GM23338 (cell line): ENCODE data around the gene CACNA2D1. TPM values are rescaled to one million over a fixed set of nuclear protein-coding genes. Genes with fewer than 3 reads are reported as not detected.

Source experiments
- ATAC-seq: fragments of 200-7000 bp; cut with Tn5 transposase; 3 replicates; pipeline ENCODE4 v1.9.1; 2020
- DNase-seq: peaks from one replicate; pipeline ENCODE4 v3.0.0-alpha.2; 2015; ENCODE audit warnings: low spot score
- H2AFZ ChIP-seq: fragments of 200-600 bp; sonication (generic); 2 replicates; pipeline ENCODE4 v1.8.0; 2016; ENCODE audit warnings: antibody characterized with exemption, mild to moderate bottlenecking, moderate library complexity
- H3F3A ChIP-seq: fragments of 200-600 bp; sonication (generic); replicated peaks from 2 replicates; pipeline ENCODE4 v1.8.0; 2017; ENCODE audit warnings: antibody characterized with exemption, mixed run types, low read depth
- H3K27ac ChIP-seq: fragments of 200-600 bp; sonication (generic); 2 replicates; pipeline ENCODE4 v1.6.1; 2016; ENCODE audit warnings: low read depth
- H3K27me3 ChIP-seq: fragments of 200-600 bp; sonication (generic); 2 replicates; pipeline ENCODE4 v1.8.0; 2016; ENCODE audit warnings: mild to moderate bottlenecking, mixed run types, moderate library complexity; ENCODE audit not compliant: insufficient read depth
- H3K36me3 ChIP-seq: fragments of 200-600 bp; sonication (generic); 2 replicates; pipeline ENCODE4 v1.8.0; 2016; ENCODE audit warnings: mild to moderate bottlenecking; ENCODE audit not compliant: insufficient read depth
- H3K4me1 ChIP-seq: fragments of 200-600 bp; sonication (generic); 2 replicates; pipeline ENCODE4 v1.8.0; 2016; ENCODE audit warnings: mild to moderate bottlenecking, moderate library complexity; ENCODE audit not compliant: insufficient read depth
- H3K4me2 ChIP-seq: fragments of 200-600 bp; sonication (generic); 2 replicates; pipeline ENCODE4 v1.7.1; 2017; ENCODE audit warnings: mixed run types
- H3K4me3 ChIP-seq: fragments of 200-600 bp; sonication (generic); 2 replicates; pipeline ENCODE4 v1.6.1; 2016; ENCODE audit warnings: mixed run types
- H3K79me2 ChIP-seq: fragments of 200-600 bp; sonication (generic); replicated peaks from 2 replicates; pipeline ENCODE4 v1.8.0; 2017; ENCODE audit warnings: mild to moderate bottlenecking; ENCODE audit not compliant: insufficient read depth
- H3K9me2 ChIP-seq: fragments of 200-600 bp; sonication (generic); 2 replicates; pipeline ENCODE4 v1.8.0; 2017; ENCODE audit not compliant: insufficient read depth
- H4K20me1 ChIP-seq: fragments of 200-600 bp; sonication (generic); replicated peaks from 2 replicates; pipeline ENCODE4 v1.8.0; 2017; ENCODE audit warnings: mild to moderate bottlenecking; ENCODE audit not compliant: insufficient read depth
- H3K27ac Mint-ChIP-seq: 2 replicates; pipeline ENCODE4 v1.8.0; 2020; ENCODE audit warnings: inconsistent platforms, mild to moderate bottlenecking, moderate library complexity, mixed read lengths
- H3K27me3 Mint-ChIP-seq: 3 replicates; pipeline ENCODE4 v1.8.0; 2022; ENCODE audit warnings: low read depth, mild to moderate bottlenecking, moderate library complexity, mixed read lengths, inconsistent platforms; ENCODE audit not compliant: insufficient read depth, poor library complexity
- H3K36me3 Mint-ChIP-seq: 3 replicates; pipeline ENCODE4 v1.8.0; 2021; ENCODE audit warnings: low read depth, mild to moderate bottlenecking, inconsistent platforms, moderate library complexity, mixed read lengths
- H3K4me1 Mint-ChIP-seq: 3 replicates; pipeline ENCODE4 v1.8.0; 2020; ENCODE audit warnings: mild to moderate bottlenecking, inconsistent platforms, mixed read lengths
- H3K4me3 Mint-ChIP-seq: 3 replicates; pipeline ENCODE4 v1.8.0; 2021; ENCODE audit warnings: moderate library complexity, mild to moderate bottlenecking, inconsistent platforms, mixed read lengths
- H3K9me3 Mint-ChIP-seq: 3 replicates; pipeline ENCODE4 v1.8.0; 2020; ENCODE audit warnings: moderate library complexity, mild to moderate bottlenecking, inconsistent platforms, mixed read lengths
- CREB1 ChIP-seq: fragments of 250-450 bp; sonication (Bioruptor Pico); IDR thresholded peaks from 2 replicates; pipeline ENCODE4 v1.5.0; 2020; ENCODE audit warnings: low read depth, mild to moderate bottlenecking, moderate library complexity
- NANOG ChIP-seq: IDR thresholded peaks from 2 replicates; pipeline ENCODE4 v1.6.1; 2016; ENCODE audit warnings: antibody characterized with exemption, borderline replicate concordance
- POLR2AphosphoS5 ChIP-seq: IDR thresholded peaks from 2 replicates; pipeline ENCODE4 v1.6.1; 2016; ENCODE audit warnings: antibody characterized with exemption, low read depth
- STAT1 ChIP-seq: IDR thresholded peaks from one replicate; pipeline ENCODE4 v1.6.1; 2016; ENCODE audit warnings: antibody characterized with exemption; ENCODE audit not compliant: unreplicated experiment
- ZNF114 ChIP-seq: fragments of 250-450 bp; sonication (Bioruptor Pico); IDR thresholded peaks from 2 replicates; pipeline ENCODE4 v1.5.0; 2020; ENCODE audit warnings: mild to moderate bottlenecking, moderate library complexity
- polyA plus RNA-seq: library from polyadenylated mRNA; unstranded; fragments of >200 nt; fragmentation: Nextera tagmentation; extraction: Ambion mirVana; gene quantifications from 2 replicates; pipeline ENCODE4 v1.2.1, GENCODE V29; 2016
- total RNA-seq: library from RNA; depleted of rRNA; stranded (reverse); fragments of >200 nt; shearing (Covaris generic); gene quantifications from 2 replicates; pipeline ENCODE4 v1.2.3, GENCODE V29; 2014
- TF ChIP-seq, protein P1 (sequence below): IDR thresholded peaks from one replicate; pipeline ENCODE4 v1.6.1; 2018; ENCODE audit warnings: antibody characterized with exemption; ENCODE audit not compliant: unreplicated experiment
- TF ChIP-seq, protein P2 (sequence below): IDR thresholded peaks from 2 replicates; pipeline ENCODE4 v1.6.1; 2016; ENCODE audit warnings: antibody characterized with exemption
- TF ChIP-seq, protein P3 (sequence below), 2 experiments: fragments of 200-600 bp in 1 of 2; sonication (generic) in 1 of 2; conservative IDR thresholded peaks; 2 replicates each; pipeline versions ENCODE4 v1.5.1 to v1.6.1; 2016 to 2017; ENCODE audit warnings: antibody characterized with exemption in 2 of 2, low read depth in 2 of 2, mild to moderate bottlenecking in 2 of 2, moderate library complexity in 1 of 2
- TF ChIP-seq, protein P4 (sequence below): fragments of 250-450 bp; sonication (Bioruptor Pico); IDR thresholded peaks from 2 replicates; pipeline ENCODE4 v1.5.0; 2020; ENCODE audit warnings: mild to moderate bottlenecking, moderate library complexity

The CACNA2D1 gene
- total and polyA plus RNA-seq, 2 experiments from 2014 or later, result 7.0 to 20.4 TPM

DNA sequence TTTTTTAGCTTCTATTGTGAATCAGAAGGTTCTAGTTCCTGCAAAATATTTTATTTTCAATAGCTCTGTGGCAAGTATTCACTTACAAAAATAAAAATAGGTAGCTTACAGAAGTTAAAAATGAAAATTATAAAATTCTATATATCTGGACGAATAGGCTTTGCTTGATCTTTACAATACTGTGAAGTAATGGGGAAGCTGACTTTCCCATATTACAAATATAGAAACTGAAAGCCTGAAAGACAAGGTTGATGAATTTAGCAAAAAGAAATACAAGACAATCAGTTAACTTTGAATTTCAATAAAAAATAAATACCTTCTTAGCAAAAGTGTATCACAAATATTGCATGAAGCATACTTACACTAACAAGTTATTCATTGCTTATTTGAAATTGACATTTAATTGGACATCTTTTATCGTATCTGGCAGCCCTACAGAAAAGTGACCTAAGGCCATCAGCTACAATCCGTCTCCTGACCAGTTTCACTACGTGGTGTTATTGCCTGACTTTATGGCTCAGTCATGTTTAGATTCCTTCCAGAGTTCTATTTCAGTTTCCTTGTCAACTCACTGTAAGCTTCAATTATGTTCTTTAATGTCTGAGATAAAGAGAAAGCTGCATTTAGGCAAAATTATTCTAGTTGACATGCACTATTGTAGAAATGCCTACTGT is 363.2 kb downstream of the CACNA2D1 start (continued):
- TF ChIP-seq STAT1, result no peak
- TF ChIP-seq, protein P1, sequence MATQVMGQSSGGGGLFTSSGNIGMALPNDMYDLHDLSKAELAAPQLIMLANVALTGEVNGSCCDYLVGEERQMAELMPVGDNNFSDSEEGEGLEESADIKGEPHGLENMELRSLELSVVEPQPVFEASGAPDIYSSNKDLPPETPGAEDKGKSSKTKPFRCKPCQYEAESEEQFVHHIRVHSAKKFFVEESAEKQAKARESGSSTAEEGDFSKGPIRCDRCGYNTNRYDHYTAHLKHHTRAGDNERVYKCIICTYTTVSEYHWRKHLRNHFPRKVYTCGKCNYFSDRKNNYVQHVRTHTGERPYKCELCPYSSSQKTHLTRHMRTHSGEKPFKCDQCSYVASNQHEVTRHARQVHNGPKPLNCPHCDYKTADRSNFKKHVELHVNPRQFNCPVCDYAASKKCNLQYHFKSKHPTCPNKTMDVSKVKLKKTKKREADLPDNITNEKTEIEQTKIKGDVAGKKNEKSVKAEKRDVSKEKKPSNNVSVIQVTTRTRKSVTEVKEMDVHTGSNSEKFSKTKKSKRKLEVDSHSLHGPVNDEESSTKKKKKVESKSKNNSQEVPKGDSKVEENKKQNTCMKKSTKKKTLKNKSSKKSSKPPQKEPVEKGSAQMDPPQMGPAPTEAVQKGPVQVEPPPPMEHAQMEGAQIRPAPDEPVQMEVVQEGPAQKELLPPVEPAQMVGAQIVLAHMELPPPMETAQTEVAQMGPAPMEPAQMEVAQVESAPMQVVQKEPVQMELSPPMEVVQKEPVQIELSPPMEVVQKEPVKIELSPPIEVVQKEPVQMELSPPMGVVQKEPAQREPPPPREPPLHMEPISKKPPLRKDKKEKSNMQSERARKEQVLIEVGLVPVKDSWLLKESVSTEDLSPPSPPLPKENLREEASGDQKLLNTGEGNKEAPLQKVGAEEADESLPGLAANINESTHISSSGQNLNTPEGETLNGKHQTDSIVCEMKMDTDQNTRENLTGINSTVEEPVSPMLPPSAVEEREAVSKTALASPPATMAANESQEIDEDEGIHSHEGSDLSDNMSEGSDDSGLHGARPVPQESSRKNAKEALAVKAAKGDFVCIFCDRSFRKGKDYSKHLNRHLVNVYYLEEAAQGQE, result no peak
- no peak for TF ChIP-seq CREB1 (CRISPR knock-in tag)
- TF ChIP-seq, protein P2, sequence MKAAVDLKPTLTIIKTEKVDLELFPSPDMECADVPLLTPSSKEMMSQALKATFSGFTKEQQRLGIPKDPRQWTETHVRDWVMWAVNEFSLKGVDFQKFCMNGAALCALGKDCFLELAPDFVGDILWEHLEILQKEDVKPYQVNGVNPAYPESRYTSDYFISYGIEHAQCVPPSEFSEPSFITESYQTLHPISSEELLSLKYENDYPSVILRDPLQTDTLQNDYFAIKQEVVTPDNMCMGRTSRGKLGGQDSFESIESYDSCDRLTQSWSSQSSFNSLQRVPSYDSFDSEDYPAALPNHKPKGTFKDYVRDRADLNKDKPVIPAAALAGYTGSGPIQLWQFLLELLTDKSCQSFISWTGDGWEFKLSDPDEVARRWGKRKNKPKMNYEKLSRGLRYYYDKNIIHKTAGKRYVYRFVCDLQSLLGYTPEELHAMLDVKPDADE, result no peak
- TF ChIP-seq NANOG, result no peak

DNA sequence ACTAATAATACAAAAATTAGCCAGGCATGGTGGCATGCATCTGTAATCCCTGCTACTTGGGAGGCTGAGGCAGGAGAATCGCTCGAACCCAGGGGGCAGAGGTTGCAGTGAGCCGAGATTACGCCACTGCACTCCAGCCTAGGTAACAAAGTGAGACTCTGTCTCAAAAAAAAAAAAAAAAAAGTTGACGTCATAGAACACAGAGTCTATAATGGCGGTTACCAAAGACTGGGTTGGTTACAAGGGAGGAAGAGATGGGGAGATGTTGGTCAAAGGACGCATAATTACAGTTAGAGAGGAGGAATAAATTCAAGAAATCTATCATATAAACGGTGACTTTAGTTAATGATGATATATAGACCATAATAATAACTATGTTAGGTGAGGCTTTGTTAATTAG is 364.1 kb downstream of the CACNA2D1 start:
- Mint-ChIP-seq H3K27ac (no peak overlapping the region), H3K36me3 (peaks cover 13% of the 10 kb centered on the region; the same call in 2 of the 3 replicates), H3K27me3 (no peaks in the 10 kb centered on the region), H3K9me3 (no peaks in the 10 kb centered on the region; the same call in 2 of the 3 replicates), H3K4me3 (no peak overlapping the region), H3K4me1 (peaks cover 5% of the 10 kb centered on the region; the same call in 2 of the 3 replicates)
- Histone ChIP-seq H3K79me2 (no peaks in the 10 kb centered on the region), H3K27ac (no peak overlapping the region), H3K4me2 (no peak overlapping the region), H3K27me3 (no peaks in the 10 kb centered on the region), H2AFZ (no peak overlapping the region), H3K9me2 (no peaks in the 10 kb centered on the region), H3F3A (no peaks in the 10 kb centered on the region), H3K36me3 (no peaks in the 10 kb centered on the region), H4K20me1 (no peaks in the 10 kb centered on the region), H3K4me3 (no peak overlapping the region), H3K4me1 (no peaks in the 10 kb centered on the region)
- DNase-seq, result no peak
- ATAC-seq, result no peak
- TF ChIP-seq ZNF114 (no peak), POLR2AphosphoS5 (no peak), CREB1 (CRISPR knock-in tag) (no peak)
- TF ChIP-seq, protein P3, sequence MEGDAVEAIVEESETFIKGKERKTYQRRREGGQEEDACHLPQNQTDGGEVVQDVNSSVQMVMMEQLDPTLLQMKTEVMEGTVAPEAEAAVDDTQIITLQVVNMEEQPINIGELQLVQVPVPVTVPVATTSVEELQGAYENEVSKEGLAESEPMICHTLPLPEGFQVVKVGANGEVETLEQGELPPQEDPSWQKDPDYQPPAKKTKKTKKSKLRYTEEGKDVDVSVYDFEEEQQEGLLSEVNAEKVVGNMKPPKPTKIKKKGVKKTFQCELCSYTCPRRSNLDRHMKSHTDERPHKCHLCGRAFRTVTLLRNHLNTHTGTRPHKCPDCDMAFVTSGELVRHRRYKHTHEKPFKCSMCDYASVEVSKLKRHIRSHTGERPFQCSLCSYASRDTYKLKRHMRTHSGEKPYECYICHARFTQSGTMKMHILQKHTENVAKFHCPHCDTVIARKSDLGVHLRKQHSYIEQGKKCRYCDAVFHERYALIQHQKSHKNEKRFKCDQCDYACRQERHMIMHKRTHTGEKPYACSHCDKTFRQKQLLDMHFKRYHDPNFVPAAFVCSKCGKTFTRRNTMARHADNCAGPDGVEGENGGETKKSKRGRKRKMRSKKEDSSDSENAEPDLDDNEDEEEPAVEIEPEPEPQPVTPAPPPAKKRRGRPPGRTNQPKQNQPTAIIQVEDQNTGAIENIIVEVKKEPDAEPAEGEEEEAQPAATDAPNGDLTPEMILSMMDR (conservative IDR thresholded peaks at IDR 0.05; ENCODE audit: low read depth in 2 of 2), result no peak
- TF ChIP-seq, protein P4, sequence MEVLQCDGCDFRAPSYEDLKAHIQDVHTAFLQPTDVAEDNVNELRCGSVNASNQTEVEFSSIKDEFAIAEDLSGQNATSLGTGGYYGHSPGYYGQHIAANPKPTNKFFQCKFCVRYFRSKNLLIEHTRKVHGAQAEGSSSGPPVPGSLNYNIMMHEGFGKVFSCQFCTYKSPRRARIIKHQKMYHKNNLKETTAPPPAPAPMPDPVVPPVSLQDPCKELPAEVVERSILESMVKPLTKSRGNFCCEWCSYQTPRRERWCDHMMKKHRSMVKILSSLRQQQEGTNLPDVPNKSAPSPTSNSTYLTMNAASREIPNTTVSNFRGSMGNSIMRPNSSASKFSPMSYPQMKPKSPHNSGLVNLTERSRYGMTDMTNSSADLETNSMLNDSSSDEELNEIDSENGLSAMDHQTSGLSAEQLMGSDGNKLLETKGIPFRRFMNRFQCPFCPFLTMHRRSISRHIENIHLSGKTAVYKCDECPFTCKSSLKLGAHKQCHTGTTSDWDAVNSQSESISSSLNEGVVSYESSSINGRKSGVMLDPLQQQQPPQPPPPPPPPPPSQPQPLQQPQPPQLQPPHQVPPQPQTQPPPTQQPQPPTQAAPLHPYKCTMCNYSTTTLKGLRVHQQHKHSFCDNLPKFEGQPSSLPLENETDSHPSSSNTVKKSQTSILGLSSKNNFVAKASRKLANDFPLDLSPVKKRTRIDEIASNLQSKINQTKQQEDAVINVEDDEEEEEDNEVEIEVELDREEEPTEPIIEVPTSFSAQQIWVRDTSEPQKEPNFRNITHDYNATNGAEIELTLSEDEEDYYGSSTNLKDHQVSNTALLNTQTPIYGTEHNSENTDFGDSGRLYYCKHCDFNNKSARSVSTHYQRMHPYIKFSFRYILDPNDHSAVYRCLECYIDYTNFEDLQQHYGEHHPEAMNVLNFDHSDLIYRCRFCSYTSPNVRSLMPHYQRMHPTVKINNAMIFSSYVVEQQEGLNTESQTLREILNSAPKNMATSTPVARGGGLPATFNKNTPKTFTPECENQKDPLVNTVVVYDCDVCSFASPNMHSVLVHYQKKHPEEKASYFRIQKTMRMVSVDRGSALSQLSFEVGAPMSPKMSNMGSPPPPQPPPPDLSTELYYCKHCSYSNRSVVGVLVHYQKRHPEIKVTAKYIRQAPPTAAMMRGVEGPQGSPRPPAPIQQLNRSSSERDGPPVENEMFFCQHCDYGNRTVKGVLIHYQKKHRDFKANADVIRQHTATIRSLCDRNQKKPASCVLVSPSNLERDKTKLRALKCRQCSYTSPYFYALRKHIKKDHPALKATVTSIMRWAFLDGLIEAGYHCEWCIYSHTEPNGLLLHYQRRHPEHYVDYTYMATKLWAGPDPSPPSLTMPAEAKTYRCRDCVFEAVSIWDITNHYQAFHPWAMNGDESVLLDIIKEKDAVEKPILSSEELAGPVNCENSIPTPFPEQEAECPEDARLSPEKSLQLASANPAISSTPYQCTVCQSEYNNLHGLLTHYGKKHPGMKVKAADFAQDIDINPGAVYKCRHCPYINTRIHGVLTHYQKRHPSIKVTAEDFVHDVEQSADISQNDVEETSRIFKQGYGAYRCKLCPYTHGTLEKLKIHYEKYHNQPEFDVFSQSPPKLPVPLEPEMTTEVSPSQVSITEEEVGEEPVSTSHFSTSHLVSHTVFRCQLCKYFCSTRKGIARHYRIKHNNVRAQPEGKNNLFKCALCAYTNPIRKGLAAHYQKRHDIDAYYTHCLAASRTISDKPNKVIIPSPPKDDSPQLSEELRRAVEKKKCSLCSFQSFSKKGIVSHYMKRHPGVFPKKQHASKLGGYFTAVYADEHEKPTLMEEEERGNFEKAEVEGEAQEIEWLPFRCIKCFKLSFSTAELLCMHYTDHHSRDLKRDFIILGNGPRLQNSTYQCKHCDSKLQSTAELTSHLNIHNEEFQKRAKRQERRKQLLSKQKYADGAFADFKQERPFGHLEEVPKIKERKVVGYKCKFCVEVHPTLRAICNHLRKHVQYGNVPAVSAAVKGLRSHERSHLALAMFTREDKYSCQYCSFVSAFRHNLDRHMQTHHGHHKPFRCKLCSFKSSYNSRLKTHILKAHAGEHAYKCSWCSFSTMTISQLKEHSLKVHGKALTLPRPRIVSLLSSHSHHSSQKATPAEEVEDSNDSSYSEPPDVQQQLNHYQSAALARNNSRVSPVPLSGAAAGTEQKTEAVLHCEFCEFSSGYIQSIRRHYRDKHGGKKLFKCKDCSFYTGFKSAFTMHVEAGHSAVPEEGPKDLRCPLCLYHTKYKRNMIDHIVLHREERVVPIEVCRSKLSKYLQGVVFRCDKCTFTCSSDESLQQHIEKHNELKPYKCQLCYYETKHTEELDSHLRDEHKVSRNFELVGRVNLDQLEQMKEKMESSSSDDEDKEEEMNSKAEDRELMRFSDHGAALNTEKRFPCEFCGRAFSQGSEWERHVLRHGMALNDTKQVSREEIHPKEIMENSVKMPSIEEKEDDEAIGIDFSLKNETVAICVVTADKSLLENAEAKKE (CRISPR knock-in tag), result no peak
